HL-60/S4 treated with phorbol 12-myristate 13-acetate at 8.2 ng/mL for 4 days and 3 days (cell line): ENCODE results near the gene ZNF792.
"Not testable (repeated sequence)": the region's sequence is repeated elsewhere in the genome, so short reads cannot be mapped to it uniquely, and the experiment has no call there.

Experiments
- in situ Hi-C: fragments of 300-500 bp; cut with MboI; formaldehyde crosslinking; loops from 2 replicates; pipeline ENCODE4 v1.15.0; 2022; ENCODE audit warnings: low sequenced_read_pairs

The ZNF792 gene

GRCh38 chr19:34926361-34926684 is 37.7 kb downstream of the ZNF792 start:
- in situ Hi-C loops: no loop called here

GRCh38 chr19:34925278-34925855 is 38.7 kb downstream of the ZNF792 start:
- in situ Hi-C loops: no loop called here

GRCh38 chr19:34920090-34920786 is 43.8 kb downstream of the ZNF792 start:
- in situ Hi-C loops: not testable (repeated sequence)

- in situ Hi-C loops: no loop called here
Observed at GRCh38 chr19:34918190-34918589, 45.8 kb downstream of the ZNF792 start.

- in situ Hi-C loops: not testable (repeated sequence)
Observed at GRCh38 chr19:34917144-34917543, 46.9 kb downstream of the ZNF792 start.

GRCh38 chr19:34910770-34911169 is 53.3 kb downstream of the ZNF792 start:
- in situ Hi-C loops: no loop called here
